H1 (cell line): ENCODE data around the gene RCAN2. TPM values are rescaled to one million over a fixed set of nuclear protein-coding genes. Genes with fewer than 3 reads are reported as not detected.

Experiments used
- RBBP5 ChIP-seq: IDR thresholded peaks from 2 replicates; pipeline ENCODE4 v1.7.1; 2012; ENCODE audit warnings: low read depth, mild to moderate bottlenecking, inconsistent platforms, low read length, moderate library complexity, borderline replicate concordance
- SIX5 ChIP-seq: IDR thresholded peaks from 2 replicates; pipeline ENCODE4 v1.6.1; 2011; ENCODE audit warnings: mild to moderate bottlenecking, low read depth, low read length
- SRF ChIP-seq: IDR thresholded peaks from 2 replicates; pipeline ENCODE4 v1.6.1; 2011; ENCODE audit warnings: mild to moderate bottlenecking, low read depth, low read length, moderate library complexity
- TEAD4 ChIP-seq: IDR thresholded peaks from 2 replicates; pipeline ENCODE4 v1.6.1; 2012; ENCODE audit warnings: low read depth, low read length, inconsistent platforms, mixed read lengths
- polyA plus RNA-seq, 7 experiments: library from polyadenylated mRNA; depleted of rRNA in 3 of 7; stranded (reverse) in 5 of 7; unstranded in 2 of 7; fragments of >200 nt in 5 of 7; fragments of 200-250 nt in 2 of 7; gene quantifications; 1 replicate in 5 of 7; 2 replicates in 1 of 7; 4 replicates in 1 of 7; pipeline versions ENCODE4 v1.2.1 to v1.2.3, GENCODE V29; 2011 to 2013; ENCODE audit warnings: missing spikeins in 2 of 7, mixed read lengths in 2 of 7
- total RNA-seq: library from RNA; stranded (reverse); fragmentation: NEBNext Ultra II Directional; extraction: Animal tissue kit (Norgen Biotek cat#: 25700); gene quantifications from 2 replicates; pipeline ENCODE4 v1.2.1, GENCODE V29; 2021
- TF ChIP-seq, protein P1 (sequence below): fragments of 300-600 bp; sonication (generic); IDR thresholded peaks from 2 replicates; pipeline ENCODE4 v1.7.1; 2012; ENCODE audit warnings: low read length, moderate library complexity, mild to moderate bottlenecking, inconsistent platforms; ENCODE audit not compliant: insufficient replicate concordance
- TF ChIP-seq, protein P2 (sequence below): IDR thresholded peaks from 2 replicates; pipeline ENCODE4 v1.6.1; 2012; ENCODE audit warnings: inconsistent platforms
- TF ChIP-seq, protein P3 (sequence below): IDR thresholded peaks from 2 replicates; pipeline ENCODE4 v1.6.1; 2012; ENCODE audit warnings: low read length, inconsistent platforms

RCAN2 gene
- total and polyA plus RNA-seq, 2 of the 8 experiments (the other 6 are each of a cell fraction or from before 2014, with no cell fraction given) = 5.0 to 8.5 TPM

DNA sequence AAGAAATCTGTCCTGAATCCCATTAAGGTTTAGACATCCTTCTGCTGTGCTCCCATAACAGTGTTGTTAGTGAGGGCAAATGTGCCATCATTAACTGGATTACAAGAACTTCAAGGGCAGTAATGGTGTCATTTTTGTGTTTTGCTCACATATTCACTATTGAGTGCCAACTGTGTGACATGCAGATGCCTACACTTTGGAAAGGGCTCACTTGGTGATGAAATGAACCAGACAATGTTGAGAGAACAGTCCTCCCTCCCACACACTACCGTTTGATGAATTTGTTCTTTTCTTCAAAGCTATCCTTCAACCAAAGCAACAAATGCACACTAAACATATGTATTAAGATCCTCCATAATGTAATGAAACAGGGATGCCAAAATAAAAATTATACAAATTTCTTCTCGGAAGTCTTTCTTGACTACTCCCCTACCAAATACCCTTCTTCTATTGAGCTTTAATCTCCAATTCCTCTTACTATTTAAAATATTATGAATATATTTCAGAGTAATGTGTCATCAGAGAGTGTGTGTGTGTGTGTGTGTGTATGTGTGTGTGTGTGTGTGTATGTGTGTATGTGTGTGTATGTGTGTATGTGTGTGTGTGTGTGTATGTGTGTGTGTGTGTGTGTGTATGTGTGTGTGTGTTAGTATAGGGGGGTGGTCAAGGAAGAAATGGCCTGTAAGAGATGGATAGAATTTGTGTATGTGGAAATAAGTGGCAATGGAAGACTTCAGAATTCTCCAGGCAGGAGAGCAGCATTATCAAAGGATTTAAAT lies 228.1 kb downstream of the RCAN2 start (continued):
- TF ChIP-seq, protein P1, sequence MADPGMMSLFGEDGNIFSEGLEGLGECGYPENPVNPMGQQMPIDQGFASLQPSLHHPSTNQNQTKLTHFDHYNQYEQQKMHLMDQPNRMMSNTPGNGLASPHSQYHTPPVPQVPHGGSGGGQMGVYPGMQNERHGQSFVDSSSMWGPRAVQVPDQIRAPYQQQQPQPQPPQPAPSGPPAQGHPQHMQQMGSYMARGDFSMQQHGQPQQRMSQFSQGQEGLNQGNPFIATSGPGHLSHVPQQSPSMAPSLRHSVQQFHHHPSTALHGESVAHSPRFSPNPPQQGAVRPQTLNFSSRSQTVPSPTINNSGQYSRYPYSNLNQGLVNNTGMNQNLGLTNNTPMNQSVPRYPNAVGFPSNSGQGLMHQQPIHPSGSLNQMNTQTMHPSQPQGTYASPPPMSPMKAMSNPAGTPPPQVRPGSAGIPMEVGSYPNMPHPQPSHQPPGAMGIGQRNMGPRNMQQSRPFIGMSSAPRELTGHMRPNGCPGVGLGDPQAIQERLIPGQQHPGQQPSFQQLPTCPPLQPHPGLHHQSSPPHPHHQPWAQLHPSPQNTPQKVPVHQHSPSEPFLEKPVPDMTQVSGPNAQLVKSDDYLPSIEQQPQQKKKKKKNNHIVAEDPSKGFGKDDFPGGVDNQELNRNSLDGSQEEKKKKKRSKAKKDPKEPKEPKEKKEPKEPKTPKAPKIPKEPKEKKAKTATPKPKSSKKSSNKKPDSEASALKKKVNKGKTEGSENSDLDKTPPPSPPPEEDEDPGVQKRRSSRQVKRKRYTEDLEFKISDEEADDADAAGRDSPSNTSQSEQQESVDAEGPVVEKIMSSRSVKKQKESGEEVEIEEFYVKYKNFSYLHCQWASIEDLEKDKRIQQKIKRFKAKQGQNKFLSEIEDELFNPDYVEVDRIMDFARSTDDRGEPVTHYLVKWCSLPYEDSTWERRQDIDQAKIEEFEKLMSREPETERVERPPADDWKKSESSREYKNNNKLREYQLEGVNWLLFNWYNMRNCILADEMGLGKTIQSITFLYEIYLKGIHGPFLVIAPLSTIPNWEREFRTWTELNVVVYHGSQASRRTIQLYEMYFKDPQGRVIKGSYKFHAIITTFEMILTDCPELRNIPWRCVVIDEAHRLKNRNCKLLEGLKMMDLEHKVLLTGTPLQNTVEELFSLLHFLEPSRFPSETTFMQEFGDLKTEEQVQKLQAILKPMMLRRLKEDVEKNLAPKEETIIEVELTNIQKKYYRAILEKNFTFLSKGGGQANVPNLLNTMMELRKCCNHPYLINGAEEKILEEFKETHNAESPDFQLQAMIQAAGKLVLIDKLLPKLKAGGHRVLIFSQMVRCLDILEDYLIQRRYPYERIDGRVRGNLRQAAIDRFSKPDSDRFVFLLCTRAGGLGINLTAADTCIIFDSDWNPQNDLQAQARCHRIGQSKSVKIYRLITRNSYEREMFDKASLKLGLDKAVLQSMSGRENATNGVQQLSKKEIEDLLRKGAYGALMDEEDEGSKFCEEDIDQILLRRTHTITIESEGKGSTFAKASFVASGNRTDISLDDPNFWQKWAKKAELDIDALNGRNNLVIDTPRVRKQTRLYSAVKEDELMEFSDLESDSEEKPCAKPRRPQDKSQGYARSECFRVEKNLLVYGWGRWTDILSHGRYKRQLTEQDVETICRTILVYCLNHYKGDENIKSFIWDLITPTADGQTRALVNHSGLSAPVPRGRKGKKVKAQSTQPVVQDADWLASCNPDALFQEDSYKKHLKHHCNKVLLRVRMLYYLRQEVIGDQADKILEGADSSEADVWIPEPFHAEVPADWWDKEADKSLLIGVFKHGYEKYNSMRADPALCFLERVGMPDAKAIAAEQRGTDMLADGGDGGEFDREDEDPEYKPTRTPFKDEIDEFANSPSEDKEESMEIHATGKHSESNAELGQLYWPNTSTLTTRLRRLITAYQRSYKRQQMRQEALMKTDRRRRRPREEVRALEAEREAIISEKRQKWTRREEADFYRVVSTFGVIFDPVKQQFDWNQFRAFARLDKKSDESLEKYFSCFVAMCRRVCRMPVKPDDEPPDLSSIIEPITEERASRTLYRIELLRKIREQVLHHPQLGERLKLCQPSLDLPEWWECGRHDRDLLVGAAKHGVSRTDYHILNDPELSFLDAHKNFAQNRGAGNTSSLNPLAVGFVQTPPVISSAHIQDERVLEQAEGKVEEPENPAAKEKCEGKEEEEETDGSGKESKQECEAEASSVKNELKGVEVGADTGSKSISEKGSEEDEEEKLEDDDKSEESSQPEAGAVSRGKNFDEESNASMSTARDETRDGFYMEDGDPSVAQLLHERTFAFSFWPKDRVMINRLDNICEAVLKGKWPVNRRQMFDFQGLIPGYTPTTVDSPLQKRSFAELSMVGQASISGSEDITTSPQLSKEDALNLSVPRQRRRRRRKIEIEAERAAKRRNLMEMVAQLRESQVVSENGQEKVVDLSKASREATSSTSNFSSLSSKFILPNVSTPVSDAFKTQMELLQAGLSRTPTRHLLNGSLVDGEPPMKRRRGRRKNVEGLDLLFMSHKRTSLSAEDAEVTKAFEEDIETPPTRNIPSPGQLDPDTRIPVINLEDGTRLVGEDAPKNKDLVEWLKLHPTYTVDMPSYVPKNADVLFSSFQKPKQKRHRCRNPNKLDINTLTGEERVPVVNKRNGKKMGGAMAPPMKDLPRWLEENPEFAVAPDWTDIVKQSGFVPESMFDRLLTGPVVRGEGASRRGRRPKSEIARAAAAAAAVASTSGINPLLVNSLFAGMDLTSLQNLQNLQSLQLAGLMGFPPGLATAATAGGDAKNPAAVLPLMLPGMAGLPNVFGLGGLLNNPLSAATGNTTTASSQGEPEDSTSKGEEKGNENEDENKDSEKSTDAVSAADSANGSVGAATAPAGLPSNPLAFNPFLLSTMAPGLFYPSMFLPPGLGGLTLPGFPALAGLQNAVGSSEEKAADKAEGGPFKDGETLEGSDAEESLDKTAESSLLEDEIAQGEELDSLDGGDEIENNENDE = no peak
- TF ChIP-seq RBBP5 (no peak), TEAD4 (no peak), SIX5 (no peak), SRF (no peak)
- TF ChIP-seq, protein P2, sequence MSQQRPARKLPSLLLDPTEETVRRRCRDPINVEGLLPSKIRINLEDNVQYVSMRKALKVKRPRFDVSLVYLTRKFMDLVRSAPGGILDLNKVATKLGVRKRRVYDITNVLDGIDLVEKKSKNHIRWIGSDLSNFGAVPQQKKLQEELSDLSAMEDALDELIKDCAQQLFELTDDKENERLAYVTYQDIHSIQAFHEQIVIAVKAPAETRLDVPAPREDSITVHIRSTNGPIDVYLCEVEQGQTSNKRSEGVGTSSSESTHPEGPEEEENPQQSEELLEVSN = no peak
- TF ChIP-seq, protein P3, sequence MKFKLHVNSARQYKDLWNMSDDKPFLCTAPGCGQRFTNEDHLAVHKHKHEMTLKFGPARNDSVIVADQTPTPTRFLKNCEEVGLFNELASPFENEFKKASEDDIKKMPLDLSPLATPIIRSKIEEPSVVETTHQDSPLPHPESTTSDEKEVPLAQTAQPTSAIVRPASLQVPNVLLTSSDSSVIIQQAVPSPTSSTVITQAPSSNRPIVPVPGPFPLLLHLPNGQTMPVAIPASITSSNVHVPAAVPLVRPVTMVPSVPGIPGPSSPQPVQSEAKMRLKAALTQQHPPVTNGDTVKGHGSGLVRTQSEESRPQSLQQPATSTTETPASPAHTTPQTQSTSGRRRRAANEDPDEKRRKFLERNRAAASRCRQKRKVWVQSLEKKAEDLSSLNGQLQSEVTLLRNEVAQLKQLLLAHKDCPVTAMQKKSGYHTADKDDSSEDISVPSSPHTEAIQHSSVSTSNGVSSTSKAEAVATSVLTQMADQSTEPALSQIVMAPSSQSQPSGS = no peak
